ENCODE measurements around the gene TNS3. TPM values are rescaled to one million over a fixed set of nuclear protein-coding genes. Genes with fewer than 3 reads are reported as not detected.

Gene TNS3
- total and polyA plus RNA-seq, 2 donors (not counting 3 experiments of a cell fraction or from before 2014, with no cell fraction given), result 10.4 to 45.1 TPM

GRCh38 chr7:47360301-47360900 is 221.5 kb downstream of the TNS3 start:
- ChIA-PET POLR2A (no interaction called here), CTCF (no interaction called here)
- H3K4me2 ChIP-seq (ENCODE audit: insufficient read depth, low read length), result no peak overlapping the region
- H3K79me2 ChIP-seq (ENCODE audit: control insufficient read depth, insufficient read depth, low read length), result peaks cover 7% of the 10 kb centered on the region
- H3K4me1 ChIP-seq (ENCODE audit: control insufficient read depth, extremely low read depth, insufficient read depth, low read length), result no peaks in the 10 kb centered on the region
- TF ChIP-seq CTCF (IDR thresholded peaks at IDR 0.05; ENCODE audit: extremely low read depth in 1 of 2, insufficient read depth in 1 of 2, low read depth in 1 of 2, low read length in 2 of 2) (no peak), GATA2 (IDR thresholded peaks at IDR 0.05; ENCODE audit: insufficient read depth, insufficient read length, low read depth, low read length) (no peak), JUN (IDR thresholded peaks at IDR 0.05; ENCODE audit: borderline replicate concordance, insufficient read depth, insufficient read length, low read depth) (no peak), POLR2AphosphoS5 (IDR thresholded peaks at IDR 0.05; ENCODE audit: insufficient read depth, low read depth, low read length) (no peak), POLR2A (IDR thresholded peaks at IDR 0.05; ENCODE audit: low read depth, low read length) (no peak), FOS (IDR thresholded peaks at IDR 0.05; ENCODE audit: borderline replicate concordance, insufficient read depth, low read length) (no peak), EZH2 (IDR thresholded peaks at IDR 0.05; ENCODE audit: borderline replicate concordance, low read depth, low read length, severe bottlenecking) (no peak), MYC (IDR thresholded peaks at IDR 0.05; ENCODE audit: low read depth, low read length) (no peak)
- TF ChIP-seq, protein P1, sequence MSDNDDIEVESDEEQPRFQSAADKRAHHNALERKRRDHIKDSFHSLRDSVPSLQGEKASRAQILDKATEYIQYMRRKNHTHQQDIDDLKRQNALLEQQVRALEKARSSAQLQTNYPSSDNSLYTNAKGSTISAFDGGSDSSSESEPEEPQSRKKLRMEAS (IDR thresholded peaks at IDR 0.05; ENCODE audit: insufficient read depth, insufficient read length), result no peak
- no peak overlapping the region for H3K4me3 ChIP-seq (replicated peaks in 1 of 3; ENCODE audit: insufficient read depth in 1 of 3, low read depth in 1 of 3, low read length in 3 of 3)
- no peaks in the 10 kb centered on the region for H3K36me3 ChIP-seq (ENCODE audit: control insufficient read depth in 2 of 2, extremely low read depth in 1 of 2, insufficient read depth in 2 of 2, low read length in 2 of 2)
- no peaks in the 10 kb centered on the region for H3K9me3 ChIP-seq (replicated peaks; ENCODE audit: control insufficient read depth, insufficient read depth, low read length)
- dilution Hi-C loops (cut with MboI; ENCODE audit: extremely low pct_ligation_motif_present, low sequenced_read_pairs) (no loop called here), intact Hi-C loops (cut with micrococcal nuclease) (no loop called here)
- no peak overlapping the region for H3K9ac ChIP-seq (replicated peaks; ENCODE audit: extremely low read depth, insufficient read depth, low read length)
- H3K27ac ChIP-seq (ENCODE audit: insufficient read depth, low read depth, low read length), result no peak overlapping the region
- BruUV-seq (replicated peaks), result no TSS peak
- no peaks in the 10 kb centered on the region for H3K27me3 ChIP-seq (ENCODE audit: control insufficient read depth in 2 of 2, insufficient read depth in 2 of 2, low read length in 2 of 2)
- FAIRE-seq (no peak), DNase-seq (ENCODE audit: low read depth, low spot score) (no peak)
- no peak overlapping the region for H2AFZ ChIP-seq (ENCODE audit: low read depth, low read length)
- H4K20me1 ChIP-seq (replicated peaks; ENCODE audit: control insufficient read depth, extremely low read depth, insufficient read depth, low read length), result no peaks in the 10 kb centered on the region
- H3K9me1 ChIP-seq (replicated peaks; ENCODE audit: control insufficient read depth, extremely low read depth, insufficient read depth, low read length), result no peaks in the 10 kb centered on the region

Measured in endothelial cell of umbilical vein (primary cell).